Mesothelial cell of epicardium (in vitro differentiated cells): ENCODE results near the gene TMEM87B. TPM values are rescaled to one million over a fixed set of nuclear protein-coding genes. Genes with fewer than 3 reads are reported as not detected.
A peak's percentile ranks its signal among the peaks of the same experiment; 100 is the strongest.

Experiments used
- DNase-seq, 2 experiments: peaks; one replicate each; pipeline ENCODE4 v3.0.0; 2021; ENCODE audit warnings: low spot score in 2 of 2; ENCODE audit not compliant: unreplicated experiment in 2 of 2
- H3K27ac Mint-ChIP-seq: 2 replicates; pipeline ENCODE4 v1.8.0; 2021; ENCODE audit warnings: mixed read lengths
- H3K27me3 Mint-ChIP-seq: 2 replicates; pipeline ENCODE4 v1.8.0; 2021; ENCODE audit warnings: low read depth, mixed read lengths
- H3K36me3 Mint-ChIP-seq: 2 replicates; pipeline ENCODE4 v1.8.0; 2021; ENCODE audit warnings: mixed read lengths
- H3K4me1 Mint-ChIP-seq: 2 replicates; pipeline ENCODE4 v1.8.0; 2021; ENCODE audit warnings: mixed read lengths
- H3K4me3 Mint-ChIP-seq: 2 replicates; pipeline ENCODE4 v1.8.0; 2021; ENCODE audit warnings: mild to moderate bottlenecking, moderate library complexity, mixed read lengths
- H3K9me3 Mint-ChIP-seq: 2 replicates; pipeline ENCODE4 v1.8.0; 2021; ENCODE audit warnings: mixed read lengths
- CTCF ChIP-seq: fragments of 200-600 bp; sonication (generic); IDR thresholded peaks from one replicate; pipeline ENCODE4 v1.5.0; 2021; ENCODE audit warnings: antibody characterized with exemption; ENCODE audit not compliant: unreplicated experiment
- total RNA-seq: library from RNA; stranded (reverse); gene quantifications from 3 replicates; pipeline ENCODE4 v1.2.1, GENCODE V29; 2021

The TMEM87B gene
- total RNA-seq, 1 donor from 2014 or later = 19.4 TPM

GRCh38 chr2:112150447-112150846, 95.4 kb downstream of the TMEM87B start:
- TF ChIP-seq CTCF = no peak
- H3K4me1 Mint-ChIP-seq = peaks cover 7% of the 10 kb centered on the region
- H3K9me3 Mint-ChIP-seq = no peaks in the 10 kb centered on the region
- peak overlapping the region; percentile 70 for H3K27ac Mint-ChIP-seq
- H3K4me3 Mint-ChIP-seq = no peak overlapping the region
- no peak for DNase-seq
- H3K36me3 Mint-ChIP-seq = no peaks in the 10 kb centered on the region
- no peaks in the 10 kb centered on the region for H3K27me3 Mint-ChIP-seq

- no peak for TF ChIP-seq CTCF
- Mint-ChIP-seq H3K4me3 (no peak overlapping the region), H3K27ac (peak overlapping the region; percentile 70), H3K4me1 (peaks cover 7% of the 10 kb centered on the region), H3K27me3 (no peaks in the 10 kb centered on the region), H3K36me3 (no peaks in the 10 kb centered on the region), H3K9me3 (no peaks in the 10 kb centered on the region)
- DNase-seq = peak in 1 of 2 experiments; percentile 34
Observed at GRCh38 chr2:112150851-112151250, 95.8 kb downstream of the TMEM87B start.

GRCh38 chr2:112151271-112151670, 96.2 kb downstream of the TMEM87B start:
- DNase-seq = no peak
- H3K36me3 Mint-ChIP-seq = no peaks in the 10 kb centered on the region
- H3K27me3 Mint-ChIP-seq = no peaks in the 10 kb centered on the region
- no peak for TF ChIP-seq CTCF
- H3K9me3 Mint-ChIP-seq = no peaks in the 10 kb centered on the region
- H3K4me1 Mint-ChIP-seq = peaks cover 7% of the 10 kb centered on the region
- H3K27ac Mint-ChIP-seq = no peak overlapping the region
- H3K4me3 Mint-ChIP-seq = no peak overlapping the region

- TF ChIP-seq CTCF = no peak
- Mint-ChIP-seq H3K4me3 (no peak overlapping the region), H3K4me1 (peaks cover 7% of the 10 kb centered on the region), H3K27ac (no peak overlapping the region), H3K27me3 (no peaks in the 10 kb centered on the region), H3K36me3 (no peaks in the 10 kb centered on the region), H3K9me3 (no peaks in the 10 kb centered on the region)
- peak in 1 of 2 experiments; percentile 30 for DNase-seq
Observed at GRCh38 chr2:112151701-112152440, 96.8 kb downstream of the TMEM87B start.

- Mint-ChIP-seq H3K4me3 (no peak overlapping the region), H3K27me3 (no peaks in the 10 kb centered on the region), H3K9me3 (no peaks in the 10 kb centered on the region), H3K27ac (no peak overlapping the region), H3K4me1 (peaks cover 7% of the 10 kb centered on the region), H3K36me3 (no peaks in the 10 kb centered on the region)
- TF ChIP-seq CTCF = no peak
- peak in 1 of 2 experiments; percentile 26 for DNase-seq
Observed at GRCh38 chr2:112152476-112153178, 97.6 kb downstream of the TMEM87B start.
